Subcutaneous adipose tissue (tissue), 4 donors: ENCODE measurements around the gene HBB. TPM values are rescaled to one million over a fixed set of nuclear protein-coding genes. Genes with fewer than 3 reads are reported as not detected.

ENCODE experiments used
- CTCF ChIP-seq: fragments of 450-650 bp; IDR thresholded peaks from one replicate; pipeline ENCODE4 v1.5.1; 2016; ENCODE audit warnings: low read depth, mild to moderate bottlenecking, control low read depth, antibody characterized with exemption, moderate library complexity
- total RNA-seq, 4 donors: library from RNA; depleted of rRNA; stranded (reverse); fragments of >200 nt; gene quantifications; one replicate each; pipeline ENCODE4 v1.1.0, GENCODE V29; 2016

Gene HBB
- total RNA-seq, 4 donors from 2014 or later, result 22.2 to 687 (median 94.5) TPM

- TF ChIP-seq CTCF, result no peak
Measured at GRCh38 chr11:5237420-5237819, 10.5 kb upstream of the HBB start.

GRCh38 chr11:5235364-5236095, 8.7 kb upstream of the HBB start:
- TF ChIP-seq CTCF, result no peak

- TF ChIP-seq CTCF, result no peak
Measured at GRCh38 chr11:5234381-5234834, 7.5 kb upstream of the HBB start, which contains the start of gene HBD. Gene HBD, minus strand, starts transcription at chr11:5234483. Its CDS starts 50 bp downstream, at chr11:5234433.

GRCh38 chr11:5233307-5233706, 6.4 kb upstream of the HBB start:
- no peak for TF ChIP-seq CTCF

GRCh38 chr11:5232821-5233220, 6.0 kb upstream of the HBB start:
- no peak for TF ChIP-seq CTCF

GRCh38 chr11:5232176-5232575, 5.3 kb upstream of the HBB start:
- no peak for TF ChIP-seq CTCF

- no peak for TF ChIP-seq CTCF
Measured at GRCh38 chr11:5231111-5231510, 4.2 kb upstream of the HBB start.
